ENCODE results near the gene NELFCD. TPM values are rescaled to one million over a fixed set of nuclear protein-coding genes. Genes with fewer than 3 reads are reported as not detected.

Gene NELFCD
- total RNA-seq, 1 experiment from 2014 or later: 88.2 TPM

DNA sequence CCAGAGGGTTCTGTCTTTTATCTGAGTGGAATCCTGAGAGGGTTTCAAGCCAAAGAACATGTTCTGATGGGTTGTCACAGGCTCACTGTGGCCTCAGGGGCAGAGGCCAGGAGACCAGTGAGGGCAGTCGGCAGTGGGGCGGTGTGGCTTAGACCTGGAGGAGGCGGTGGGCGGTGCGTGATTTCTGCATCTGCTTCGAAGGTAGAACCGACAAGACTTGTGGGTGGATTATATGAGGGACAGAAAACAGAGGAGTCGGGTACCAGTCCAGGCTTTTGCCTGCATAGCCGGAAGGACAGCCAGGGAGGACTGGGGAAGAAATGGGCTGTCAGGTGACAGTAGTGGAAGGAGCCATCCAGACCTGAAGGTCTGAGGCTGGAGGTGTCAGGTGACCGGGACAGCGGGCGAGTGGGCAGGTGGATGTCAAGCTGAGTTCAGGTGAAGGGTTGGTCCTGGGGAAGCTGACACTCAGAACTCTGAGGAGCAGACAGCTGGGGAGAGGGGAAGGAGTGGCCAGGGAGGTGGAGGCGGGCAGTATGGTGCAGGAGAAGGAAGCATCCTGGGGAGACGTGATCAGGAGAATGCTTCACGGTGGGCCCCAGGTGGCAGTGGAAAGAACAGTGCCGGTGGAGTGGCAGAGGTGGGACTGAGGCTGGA is 22.9 kb downstream of the NELFCD start:
- no peak for ATAC-seq
- Histone ChIP-seq H3K27ac (ENCODE audit: low read depth, low read length) (no peak overlapping the region), H3K27me3 (ENCODE audit: insufficient read depth, low read length) (no peaks in the 10 kb centered on the region), H3K4me2 (ENCODE audit: low read length) (no peak overlapping the region), H3K9me2 (ENCODE audit: insufficient read depth) (no peaks in the 10 kb centered on the region), H3K4me1 (ENCODE audit: control insufficient read depth in 1 of 2, insufficient read depth in 2 of 2, low read length in 2 of 2) (peaks cover 10 to 26% of the 10 kb centered on the region in 2 experiments), H3K9me3 (ENCODE audit: control insufficient read depth in 1 of 2, insufficient read depth in 1 of 2, low read depth in 1 of 2, low read length in 2 of 2) (no peaks in the 10 kb centered on the region), H3K36me3 (ENCODE audit: control insufficient read depth in 1 of 2, insufficient read depth in 2 of 2, low read length in 2 of 2) (0 out of 4 replicates have a peak, but pooled peaks cover 0 to 3% of the 10 kb centered on the region in 2 experiments), H2AFZ (ENCODE audit: low read depth, low read length, poor library complexity, severe bottlenecking) (no peak overlapping the region), H3K4me3 (replicated peaks in 1 of 2; ENCODE audit: low read depth in 1 of 2, low read length in 2 of 2) (no peak overlapping the region), H4K20me1 (ENCODE audit: insufficient read depth) (no peaks in the 10 kb centered on the region), H3K79me2 (ENCODE audit: insufficient read depth, low read length) (peaks cover 30% of the 10 kb centered on the region; the same call in 1 of the 2 replicates), H3K9ac (ENCODE audit: low read length) (no peak overlapping the region)
- TF ChIP-seq POLR2AphosphoS5 (IDR thresholded peaks at IDR 0.05; ENCODE audit: low read depth, low read length) (no peak), SIN3A (IDR thresholded peaks at IDR 0.05; ENCODE audit: low read depth) (no peak), CBX3 (IDR thresholded peaks at IDR 0.05; ENCODE audit: low read depth) (no peak), ZNF274 (IDR thresholded peaks at IDR 0.05; ENCODE audit: low read depth, low read length) (no peak), POLR2A (IDR thresholded peaks at IDR 0.05; ENCODE audit: borderline replicate concordance, extremely low read depth, insufficient read depth, insufficient read length) (no peak), MAX (IDR thresholded peaks at IDR 0.05) (no peak), EZH2phosphoT487 (IDR thresholded peaks at IDR 0.05; ENCODE audit: borderline replicate concordance) (no peak), RAD21 (IDR thresholded peaks at IDR 0.05; ENCODE audit: low read depth) (no peak), EZH2 (IDR thresholded peaks at IDR 0.05) (no peak), SRF (IDR thresholded peaks at IDR 0.05; ENCODE audit: low read depth) (no peak), EGR1 (IDR thresholded peaks at IDR 0.05; ENCODE audit: low read depth) (no peak), TCF7L2 (IDR thresholded peaks at IDR 0.05; ENCODE audit: borderline replicate concordance, extremely low read depth, insufficient read depth, insufficient read length) (no peak)
- ChIA-PET POLR2A (no interaction called here), CTCF (no interaction called here), RAD21 (ENCODE audit: low non-redundant PET in 1 of 2, low total read pairs in 2 of 2, uncharacterized antibody in 2 of 2, unreplicated experiment in 2 of 2) (no interaction called here)
- DNase-seq (ENCODE audit: low read depth, low spot score): no peak
- no TSS peak for BruUV-seq (replicated peaks)
- intact Hi-C loops (cut with micrococcal nuclease): no loop called here

GRCh38 chr20:59004493-59004762 is 23.4 kb downstream of the NELFCD start:
- TF ChIP-seq POLR2A (IDR thresholded peaks at IDR 0.05; ENCODE audit: borderline replicate concordance, extremely low read depth, insufficient read depth, insufficient read length) (no peak), ELF1 (IDR thresholded peaks at IDR 0.05; ENCODE audit: borderline replicate concordance, low read depth) (no peak), YY1 (IDR thresholded peaks at IDR 0.05; ENCODE audit: extremely low read depth, insufficient replicate concordance, low read depth, low read length) (no peak), EZH2 (IDR thresholded peaks at IDR 0.05) (no peak), SP1 (IDR thresholded peaks at IDR 0.05; ENCODE audit: low read depth) (no peak)

More at GRCh38 chr20:59004493-59004762, 23.4 kb downstream of the NELFCD start:
- RAD21 ChIA-PET (ENCODE audit: low non-redundant PET in 1 of 2, low total read pairs in 2 of 2, uncharacterized antibody in 2 of 2, unreplicated experiment in 2 of 2): no interaction called here
- H3K36me3 ChIP-seq (ENCODE audit: control insufficient read depth in 1 of 2, insufficient read depth in 2 of 2, low read length in 2 of 2): 0 out of 4 replicates have a peak, but pooled peaks cover 0 to 3% of the 10 kb centered on the region in 2 experiments
- no TSS peak for BruUV-seq (replicated peaks)
- H3K9ac ChIP-seq (ENCODE audit: low read length): no peak overlapping the region
- H3K9me3 ChIP-seq (ENCODE audit: control insufficient read depth in 1 of 2, insufficient read depth in 1 of 2, low read depth in 1 of 2, low read length in 2 of 2): no peaks in the 10 kb centered on the region
- H3K4me2 ChIP-seq (ENCODE audit: low read length): no peak overlapping the region
- DNase-seq (ENCODE audit: low read depth, low spot score) (no peak), ATAC-seq (no peak)
- H4K20me1 ChIP-seq (ENCODE audit: insufficient read depth): no peaks in the 10 kb centered on the region
- no peak overlapping the region for H3K4me3 ChIP-seq (replicated peaks in 1 of 2; ENCODE audit: low read depth in 1 of 2, low read length in 2 of 2)
- intact Hi-C loops (cut with micrococcal nuclease): no loop called here
- peaks cover 30% of the 10 kb centered on the region; the same call in 1 of the 2 replicates for H3K79me2 ChIP-seq (ENCODE audit: insufficient read depth, low read length)
- no peak overlapping the region for H2AFZ ChIP-seq (ENCODE audit: low read depth, low read length, poor library complexity, severe bottlenecking)
- CTCF ChIA-PET: no interaction called here
- no peaks in the 10 kb centered on the region for H3K27me3 ChIP-seq (ENCODE audit: insufficient read depth, low read length)
- H3K9me2 ChIP-seq (ENCODE audit: insufficient read depth): no peaks in the 10 kb centered on the region
- POLR2A ChIA-PET: no interaction called here
- peaks cover 10 to 26% of the 10 kb centered on the region in 2 experiments for H3K4me1 ChIP-seq (ENCODE audit: control insufficient read depth in 1 of 2, insufficient read depth in 2 of 2, low read length in 2 of 2)
- H3K27ac ChIP-seq (ENCODE audit: low read depth, low read length): no peak overlapping the region
